Ectodermal cell (in vitro differentiated cells): ENCODE results near the gene KRT74.

Experiments
- H3K27ac ChIP-seq: 2 replicates; pipeline ENCODE4 v1.7.0; 2013; ENCODE audit warnings: mild to moderate bottlenecking, low read depth, low read length; ENCODE audit not compliant: insufficient read depth, poor library complexity, severe bottlenecking
- H3K27me3 ChIP-seq: 2 replicates; pipeline ENCODE4 v1.7.0; 2013; ENCODE audit warnings: mild to moderate bottlenecking, low read length; ENCODE audit not compliant: insufficient read depth, control insufficient read depth, poor library complexity, severe bottlenecking
- H3K36me3 ChIP-seq: one replicate; pipeline ENCODE4 v1.7.0; 2013; ENCODE audit warnings: low read length; ENCODE audit not compliant: control insufficient read depth, insufficient read depth
- H3K4me1 ChIP-seq: one replicate; pipeline ENCODE4 v1.7.0; 2013; ENCODE audit warnings: low read length; ENCODE audit not compliant: control insufficient read depth, insufficient read depth
- H3K4me3 ChIP-seq: 2 replicates; pipeline ENCODE4 v1.7.0; 2013; ENCODE audit warnings: low read depth, low read length, control low read depth; ENCODE audit not compliant: insufficient read depth
- H3K9me3 ChIP-seq: 2 replicates; pipeline ENCODE4 v1.7.0; 2013; ENCODE audit warnings: mild to moderate bottlenecking, low read length, moderate library complexity; ENCODE audit not compliant: control insufficient read depth
- WGBS, 2 experiments: methylation state at CpG; one replicate each; pipeline ENCODE4 v1.1.7; 2013; ENCODE audit warnings: missing lambda C conversion rate in 2 of 2; 5-methylcytosine and 5-hydroxymethylcytosine counted together

Gene KRT74

DNA sequence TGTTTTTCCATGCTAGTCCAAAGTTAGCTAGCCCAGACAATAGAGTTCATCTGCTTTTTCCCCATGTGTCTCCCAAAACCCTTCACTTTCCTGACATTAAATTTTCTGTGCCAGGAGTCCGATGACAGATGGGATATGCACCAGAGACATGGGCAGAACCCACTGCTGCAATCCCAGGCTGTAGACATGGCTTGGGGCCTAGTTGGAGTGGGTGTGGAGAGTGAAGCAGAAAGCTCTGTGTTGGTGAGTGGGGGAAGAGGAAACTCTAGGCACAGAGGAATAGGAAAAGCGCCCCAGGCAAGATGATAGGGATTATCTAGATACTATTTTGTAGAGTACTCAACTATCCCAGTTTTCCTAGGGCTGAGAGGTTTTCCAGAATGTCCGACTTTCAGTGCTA lies 4.8 kb upstream of the KRT74 start:
- Histone ChIP-seq H3K9me3 (no peaks in the 10 kb centered on the region), H3K36me3 (no peaks in the 10 kb centered on the region), H3K4me1 (no peaks in the 10 kb centered on the region), H3K27ac (no peak overlapping the region), H3K27me3 (no peaks in the 10 kb centered on the region), H3K4me3 (no peak overlapping the region)
- 90 to 92% methylated on average over 3 of the region's 3 CpGs for WGBS, 2 experiments

DNA sequence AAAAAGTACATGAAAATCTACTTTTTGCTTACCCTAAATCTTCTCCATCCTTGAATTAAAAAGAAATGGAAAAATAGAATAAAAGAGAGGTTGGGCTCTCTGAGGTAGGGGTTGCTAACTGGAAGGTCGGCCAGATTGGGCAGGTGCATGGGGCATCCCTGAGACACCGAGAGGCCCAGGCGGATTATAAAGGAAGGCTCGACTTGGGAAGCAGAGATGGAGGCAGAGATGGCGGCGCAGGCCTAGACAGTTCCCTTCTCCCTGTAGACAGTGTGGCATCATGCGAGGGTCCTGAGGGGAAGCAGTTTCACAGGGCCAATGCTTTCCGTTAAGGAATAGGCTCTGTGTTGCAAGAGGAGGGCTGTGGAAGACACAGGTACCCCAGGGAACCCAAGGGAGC lies 3.7 kb upstream of the KRT74 start:
- no peaks in the 10 kb centered on the region for H3K36me3 ChIP-seq
- H3K9me3 ChIP-seq, result no peaks in the 10 kb centered on the region
- H3K27ac ChIP-seq, result no peak overlapping the region
- 93 to 94% methylated on average over 8 of the region's 8 CpGs for WGBS, 2 experiments
- no peaks in the 10 kb centered on the region for H3K27me3 ChIP-seq
- H3K4me3 ChIP-seq, result no peak overlapping the region
- H3K4me1 ChIP-seq, result no peaks in the 10 kb centered on the region

DNA sequence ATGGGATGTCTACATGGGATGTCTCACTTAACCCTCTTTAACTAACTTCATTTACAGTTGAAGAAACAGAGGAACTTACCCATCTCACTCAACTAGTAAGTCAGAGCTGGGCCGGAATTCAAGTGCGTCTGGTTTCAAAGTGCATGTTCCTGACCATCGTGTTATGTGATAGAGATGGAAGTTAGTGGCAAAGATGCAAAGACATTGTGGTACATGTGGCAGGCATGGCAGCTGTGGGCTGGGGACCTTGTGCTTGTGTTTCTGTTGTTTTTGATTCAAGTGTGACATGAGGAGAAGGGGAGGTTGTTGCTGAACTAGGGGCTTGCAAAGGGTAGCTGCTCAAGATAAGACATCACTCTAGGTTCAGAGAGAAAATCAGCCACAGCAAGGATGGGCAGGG lies 2.3 kb upstream of the KRT74 start:
- Histone ChIP-seq H3K4me3 (no peak overlapping the region), H3K27me3 (no peaks in the 10 kb centered on the region), H3K27ac (no peak overlapping the region), H3K9me3 (no peaks in the 10 kb centered on the region), H3K4me1 (no peaks in the 10 kb centered on the region), H3K36me3 (no peaks in the 10 kb centered on the region)
- WGBS, 2 experiments, result 94 to 97% methylated on average over 3 of the region's 3 CpGs

DNA sequence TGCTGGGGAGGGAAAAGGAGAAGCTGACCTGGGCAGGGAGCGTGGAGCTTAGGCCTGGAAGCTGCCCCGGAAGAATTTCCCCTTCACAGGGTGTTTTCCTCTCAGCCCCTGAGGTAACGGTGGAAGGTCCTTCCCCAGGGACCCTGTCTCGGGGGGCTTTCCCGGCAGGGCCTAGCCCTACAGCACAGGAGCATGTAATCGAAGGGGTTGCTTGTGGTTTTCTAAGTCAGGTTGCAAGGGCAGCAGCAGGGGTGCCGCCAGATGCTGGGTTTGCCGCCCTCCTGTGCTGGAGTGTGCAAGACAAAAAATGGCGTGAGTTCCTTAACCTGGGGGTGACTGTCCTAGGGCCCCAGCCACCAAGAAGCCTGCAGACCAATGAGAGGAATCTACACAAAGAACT lies 1.6 kb upstream of the KRT74 start:
- no peak overlapping the region for H3K27ac ChIP-seq
- 94 to 95% methylated on average over 9 of the region's 9 CpGs for WGBS, 2 experiments

DNA sequence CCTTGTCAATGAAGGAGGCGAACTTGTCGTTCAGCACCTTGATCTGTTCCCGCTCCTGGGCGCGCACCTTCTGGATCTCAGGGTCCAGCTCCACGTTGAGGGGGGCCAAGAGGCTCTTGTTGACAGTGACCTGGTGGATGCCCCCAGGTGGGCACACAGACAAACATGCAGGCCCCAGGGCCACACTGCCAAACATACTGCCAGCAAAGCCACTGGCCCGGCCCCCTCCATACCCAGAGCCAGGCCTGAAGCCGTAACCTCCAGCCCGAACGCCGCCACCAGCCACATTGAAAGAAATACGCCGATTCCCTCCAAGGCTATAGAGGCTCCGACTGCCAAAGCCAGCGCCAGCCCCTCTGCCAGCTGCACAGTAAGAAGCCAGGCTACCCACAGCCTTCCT lies 337 bp downstream of the KRT74 start:
- no peak overlapping the region for H3K27ac ChIP-seq
- H3K4me1 ChIP-seq, result no peaks in the 10 kb centered on the region
- H3K9me3 ChIP-seq, result no peaks in the 10 kb centered on the region
- H3K4me3 ChIP-seq, result no peak overlapping the region
- 95 to 97% methylated on average over 15 of the region's 15 CpGs for WGBS, 2 experiments
- H3K36me3 ChIP-seq, result no peaks in the 10 kb centered on the region
- no peaks in the 10 kb centered on the region for H3K27me3 ChIP-seq

More for the DNA sequence above, 1.6 kb upstream of the KRT74 start:
- Histone ChIP-seq H3K9me3 (no peaks in the 10 kb centered on the region), H3K27me3 (no peaks in the 10 kb centered on the region), H3K4me1 (no peaks in the 10 kb centered on the region), H3K4me3 (no peak overlapping the region), H3K36me3 (no peaks in the 10 kb centered on the region)

DNA sequence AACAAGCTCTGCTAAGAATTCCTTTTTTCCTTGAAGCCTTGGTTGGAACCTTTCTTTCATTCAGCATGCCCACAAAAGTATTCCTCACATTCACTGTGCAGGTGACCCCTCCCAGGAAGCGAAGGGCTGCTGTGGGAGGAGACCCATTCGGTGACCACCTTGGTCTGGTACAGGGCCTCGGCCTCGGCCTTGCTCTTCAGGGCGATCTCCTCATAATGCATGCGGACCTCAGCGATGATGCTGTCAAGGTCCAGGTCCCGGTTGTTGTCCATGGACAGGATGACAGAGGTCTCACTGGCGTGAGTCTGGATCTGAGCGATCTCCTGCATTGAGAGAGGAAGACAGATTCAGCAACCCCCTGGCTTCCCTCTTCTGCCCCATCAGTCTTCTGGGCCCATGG lies 3.1 kb downstream of the KRT74 start:
- Histone ChIP-seq H3K36me3 (no peaks in the 10 kb centered on the region), H3K4me1 (no peaks in the 10 kb centered on the region), H3K9me3 (no peaks in the 10 kb centered on the region), H3K4me3 (no peak overlapping the region), H3K27ac (no peak overlapping the region), H3K27me3 (no peaks in the 10 kb centered on the region)
- 95 to 97% methylated on average over 10 of the region's 10 CpGs for WGBS, 2 experiments

DNA sequence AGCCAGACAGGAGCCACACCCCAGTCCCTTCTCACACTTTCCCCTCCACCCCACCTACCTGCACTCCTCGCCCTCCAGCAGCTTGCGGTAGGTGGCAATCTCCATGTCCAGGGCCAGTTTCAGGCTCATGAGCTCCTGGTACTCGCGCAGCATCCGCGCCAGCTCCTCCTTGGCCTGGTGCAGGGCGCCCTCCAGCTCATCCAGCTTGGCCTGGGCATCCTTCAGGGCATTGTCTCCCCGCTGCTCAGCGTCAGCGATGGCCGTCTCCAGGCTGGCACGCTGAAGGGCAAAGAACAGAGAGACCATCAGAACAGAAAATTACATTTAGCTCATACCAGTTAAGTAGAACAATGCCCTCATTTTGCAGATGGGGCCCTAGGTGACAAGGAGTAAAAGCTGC lies 5.5 kb downstream of the KRT74 start:
- no peaks in the 10 kb centered on the region for H3K36me3 ChIP-seq
- WGBS, 2 experiments, result 94 to 95% methylated on average over 12 of the region's 12 CpGs
- H3K9me3 ChIP-seq, result no peaks in the 10 kb centered on the region
- no peak overlapping the region for H3K27ac ChIP-seq
- no peaks in the 10 kb centered on the region for H3K27me3 ChIP-seq
- H3K4me1 ChIP-seq, result no peaks in the 10 kb centered on the region
- no peak overlapping the region for H3K4me3 ChIP-seq

DNA sequence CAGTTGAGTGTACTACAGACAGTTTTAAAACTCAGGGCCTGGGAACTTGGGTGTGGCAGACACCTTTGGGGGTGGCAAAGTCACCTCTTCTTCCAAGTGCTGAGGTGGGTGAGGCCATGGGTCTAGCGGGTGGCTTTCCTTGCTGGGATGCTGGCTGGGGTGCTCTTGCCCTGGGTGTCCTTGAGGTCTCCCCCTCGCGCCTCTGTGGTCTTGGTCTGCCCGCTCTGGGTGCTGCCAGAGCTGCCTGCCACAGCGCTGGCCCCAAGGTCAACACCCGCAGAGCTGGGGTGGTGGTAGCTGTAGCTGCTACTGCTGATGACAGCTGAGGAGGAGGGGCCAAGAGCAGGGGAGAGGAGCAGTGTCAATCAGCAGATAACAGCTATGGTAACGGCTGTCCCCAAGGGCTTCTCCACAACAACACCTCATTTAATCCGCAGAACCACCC lies 6.8 kb downstream of the KRT74 start:
- Histone ChIP-seq H3K4me3 (no peak overlapping the region), H3K9me3 (no peaks in the 10 kb centered on the region), H3K27ac (no peak overlapping the region), H3K36me3 (no peaks in the 10 kb centered on the region), H3K27me3 (no peaks in the 10 kb centered on the region), H3K4me1 (no peaks in the 10 kb centered on the region)
- WGBS, 2 experiments, result 74 to 84% methylated on average over 8 of the region's 8 CpGs

DNA sequence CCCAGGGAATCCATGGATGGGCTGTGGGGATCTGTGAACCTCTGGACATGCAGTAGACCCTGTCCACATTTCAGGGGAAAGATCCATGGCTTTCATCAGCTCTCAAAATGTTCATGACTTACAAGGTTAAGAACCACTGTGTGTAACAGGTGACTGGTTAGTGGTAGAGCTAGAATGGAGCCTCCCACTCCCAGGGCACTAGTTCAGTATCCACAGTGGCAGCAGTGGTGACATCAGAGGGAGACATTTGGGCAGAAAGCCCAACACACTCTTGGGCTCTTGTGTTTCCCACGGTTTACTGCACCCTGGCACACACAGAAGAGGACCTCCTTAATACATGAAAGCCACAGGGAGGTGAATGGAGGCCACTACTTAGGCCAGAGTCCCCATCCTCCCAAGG lies 9.1 kb downstream of the KRT74 start:
- Histone ChIP-seq H3K4me3 (no peak overlapping the region), H3K9me3 (no peaks in the 10 kb centered on the region), H3K4me1 (no peaks in the 10 kb centered on the region), H3K27me3 (no peaks in the 10 kb centered on the region), H3K36me3 (no peaks in the 10 kb centered on the region), H3K27ac (no peak overlapping the region)
- WGBS, 2 experiments, result 75 to 77% methylated on average over 1 of the region's 1 CpG

DNA sequence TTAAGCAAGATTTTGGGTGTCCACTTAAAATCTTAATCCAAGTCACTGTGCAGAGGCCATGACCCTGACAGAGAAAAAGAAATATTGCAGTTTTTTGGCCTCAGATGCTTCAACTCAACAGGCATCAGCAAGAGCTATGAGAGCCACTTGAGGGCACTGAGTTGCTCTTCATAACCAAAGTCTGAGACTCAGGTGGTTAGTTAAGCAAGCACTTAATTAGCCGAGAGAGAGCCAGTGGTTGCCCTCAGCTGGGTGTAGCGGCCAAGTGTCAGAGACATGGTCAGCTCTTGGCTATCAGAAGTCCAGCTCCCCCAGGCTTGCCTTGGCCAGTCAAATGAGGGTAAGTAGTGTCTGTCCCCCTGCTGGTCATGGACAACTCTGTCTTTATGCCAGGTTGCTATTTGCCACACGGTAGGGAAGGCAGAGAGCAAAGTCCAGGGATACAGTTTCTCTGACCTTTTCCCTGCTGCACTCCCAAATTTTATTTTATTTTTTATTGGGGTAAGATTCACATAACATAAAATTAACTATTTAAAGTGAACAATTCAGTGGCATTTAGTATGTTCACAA lies 11.7 kb downstream of the KRT74 start:
- no peaks in the 10 kb centered on the region for H3K27me3 ChIP-seq
- 63 to 64% methylated on average over 3 of the region's 3 CpGs for WGBS, 2 experiments
- H3K36me3 ChIP-seq, result no peaks in the 10 kb centered on the region
- no peak overlapping the region for H3K27ac ChIP-seq
- no peaks in the 10 kb centered on the region for H3K9me3 ChIP-seq
- H3K4me1 ChIP-seq, result no peaks in the 10 kb centered on the region
- H3K4me3 ChIP-seq, result no peak overlapping the region

DNA sequence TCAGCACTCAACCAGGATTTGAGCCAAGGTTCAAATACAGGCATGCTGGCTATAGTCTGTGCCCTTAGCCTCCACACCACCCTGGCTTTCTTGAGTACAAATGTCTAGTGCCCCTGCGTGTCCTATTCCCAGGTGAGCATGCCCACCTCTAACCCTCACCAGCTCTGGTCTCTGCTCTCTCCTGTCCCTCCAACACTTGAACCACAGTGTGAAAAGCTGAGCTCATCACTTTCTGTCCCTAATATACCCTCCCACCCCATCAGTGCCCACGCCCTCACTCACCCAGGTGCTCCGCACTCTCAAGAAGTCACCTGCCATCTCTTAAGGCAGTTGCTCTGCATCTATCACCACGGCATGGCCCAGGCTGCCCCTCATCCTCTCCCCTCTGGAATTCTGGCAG lies 13.7 kb downstream of the KRT74 start:
- Histone ChIP-seq H3K4me1 (no peaks in the 10 kb centered on the region), H3K27ac (no peak overlapping the region), H3K9me3 (no peaks in the 10 kb centered on the region), H3K4me3 (no peak overlapping the region), H3K27me3 (no peaks in the 10 kb centered on the region), H3K36me3 (no peaks in the 10 kb centered on the region)
- WGBS, 2 experiments, result 88 to 90% methylated on average over 4 of the region's 4 CpGs
